KG1 (cell line): Measurements from ENCODE around the gene RBM20.

Source experiments
- DNase-seq: peaks from one replicate; lab custom pipeline; 2025; lab: John Stamatoyannopoulos, UW

The RBM20 gene

DNA sequence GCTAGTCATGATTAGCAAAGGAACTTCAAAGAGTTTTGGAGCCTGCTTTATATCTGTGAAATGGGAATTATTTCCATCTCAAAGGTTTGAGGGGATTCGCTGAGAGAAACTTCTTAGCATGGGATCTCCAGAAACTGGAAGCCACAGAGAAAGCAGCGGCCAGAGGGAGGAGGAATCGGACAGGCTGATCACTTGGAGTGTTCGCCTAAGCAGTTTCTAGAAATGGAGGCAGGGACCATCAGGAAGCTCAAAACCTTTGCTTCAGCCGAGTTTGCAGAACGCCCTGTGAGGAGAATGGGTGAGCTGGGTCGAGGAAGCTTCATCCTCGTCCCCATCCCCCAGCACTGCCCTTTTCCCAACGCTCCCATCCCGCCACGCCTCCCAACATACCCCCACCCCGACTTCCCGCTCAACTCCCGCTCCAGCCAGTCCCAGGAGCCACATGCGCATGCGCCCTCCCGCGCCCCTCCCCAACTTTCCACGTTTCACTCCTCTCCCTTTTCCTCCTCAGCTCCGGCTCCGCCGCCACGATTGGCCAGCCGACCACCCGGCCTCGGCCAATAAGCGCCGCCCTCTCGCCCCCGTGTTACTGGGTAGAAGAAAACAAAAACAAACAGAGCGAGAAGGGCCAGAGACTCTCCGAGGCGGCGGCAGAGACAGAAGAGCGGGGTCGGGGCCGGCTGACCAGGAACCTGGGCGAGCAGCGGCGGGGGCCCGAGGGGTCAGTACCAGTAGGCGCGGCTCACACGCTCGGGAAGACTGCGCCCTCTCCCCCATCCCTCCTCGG lies 227.4 kb downstream of the RBM20 start, which contains the start of gene PDCD4:
TSS of gene PDCD4 (plus strand) at position 631 of the 787 bp plus-strand sequence. CDS start 4,100 bp downstream, outside the sequence.
- DNase-seq, result peak; percentile 90

DNA sequence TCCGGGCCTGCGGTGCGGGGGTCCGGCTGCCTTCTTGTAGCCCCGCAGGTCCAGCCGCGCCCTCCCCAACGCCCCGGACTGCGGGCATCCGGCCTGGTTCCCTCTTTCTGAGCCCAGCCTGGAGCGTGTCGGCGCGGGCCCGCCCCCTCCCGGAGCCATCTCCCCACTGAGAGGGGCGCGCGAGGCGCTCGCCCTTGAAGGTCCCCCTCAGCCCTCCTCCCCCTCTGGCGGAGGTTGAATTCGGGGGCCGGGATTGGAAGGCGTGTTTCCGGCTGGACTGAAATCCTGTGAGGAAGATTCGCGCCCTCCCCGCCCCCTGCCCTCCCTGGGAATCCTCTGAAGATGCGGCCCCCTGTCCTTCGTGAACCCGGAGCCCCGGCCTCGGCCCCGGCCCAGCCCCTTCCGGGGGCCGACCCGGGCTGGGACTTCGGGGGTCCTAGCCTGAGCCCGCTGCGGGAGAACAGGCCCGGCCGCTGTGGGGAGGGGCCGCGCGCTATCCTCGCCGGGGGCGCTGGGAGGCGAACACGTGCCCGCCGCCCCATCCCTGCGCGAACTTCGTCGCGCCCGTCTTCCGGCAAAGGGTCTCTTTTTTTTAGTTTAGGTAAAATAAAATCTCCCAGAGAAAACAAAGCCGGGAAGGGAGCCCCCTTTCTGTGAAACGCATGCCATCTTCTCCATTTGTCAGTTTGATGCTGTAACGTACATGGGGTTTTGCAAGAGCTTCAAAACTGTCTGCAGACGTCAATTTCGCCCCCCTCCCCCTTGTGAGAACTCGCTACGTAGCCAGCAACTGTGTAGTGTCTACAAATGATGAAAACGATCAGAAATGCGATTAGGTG lies 228.2 kb downstream of the RBM20 start:
- peak; percentile 81 for DNase-seq

DNA sequence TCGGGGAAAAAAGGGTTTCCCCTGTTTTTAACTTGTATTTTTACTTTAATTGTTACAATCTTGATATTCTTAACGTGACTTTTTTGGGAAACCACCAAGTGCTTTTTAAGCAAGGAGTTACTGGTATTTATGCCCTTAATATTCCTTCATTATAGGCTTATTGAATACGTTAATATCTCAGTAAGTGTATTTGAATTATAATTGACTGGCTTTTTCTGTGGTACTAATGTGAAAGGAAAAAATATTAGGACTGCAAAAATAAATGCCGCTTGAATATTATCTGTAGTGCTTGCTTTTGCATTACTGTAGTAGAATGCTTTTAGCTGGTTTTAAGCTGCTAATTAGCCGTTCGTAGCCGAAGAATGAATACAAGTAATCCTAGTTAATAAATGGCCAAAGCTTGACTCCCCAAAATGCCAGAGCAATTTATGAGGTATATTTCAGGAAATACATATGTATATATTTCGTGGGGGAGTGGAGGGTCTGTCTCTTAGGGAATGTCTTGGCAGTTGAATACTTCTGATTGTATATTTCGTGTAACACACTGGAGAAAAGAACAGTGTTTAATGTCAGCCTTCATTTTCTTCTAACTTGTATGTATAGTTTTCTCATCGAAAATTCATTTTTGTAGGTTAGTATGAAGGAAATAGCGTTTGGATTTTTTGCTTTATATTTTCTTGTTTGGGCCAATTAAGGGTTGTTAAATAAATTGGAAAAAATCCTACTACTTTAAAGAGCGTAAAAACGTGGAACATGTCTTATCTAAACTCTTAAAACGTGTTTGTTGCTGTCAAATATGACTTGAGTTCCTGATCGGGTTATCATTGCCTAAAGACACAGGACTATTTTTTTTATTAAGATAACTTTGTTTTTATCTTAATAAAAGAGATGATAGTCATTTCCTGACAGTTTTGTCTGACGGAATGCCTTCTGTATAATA lies 229.1 kb downstream of the RBM20 start:
- DNase-seq, result no peak

DNA sequence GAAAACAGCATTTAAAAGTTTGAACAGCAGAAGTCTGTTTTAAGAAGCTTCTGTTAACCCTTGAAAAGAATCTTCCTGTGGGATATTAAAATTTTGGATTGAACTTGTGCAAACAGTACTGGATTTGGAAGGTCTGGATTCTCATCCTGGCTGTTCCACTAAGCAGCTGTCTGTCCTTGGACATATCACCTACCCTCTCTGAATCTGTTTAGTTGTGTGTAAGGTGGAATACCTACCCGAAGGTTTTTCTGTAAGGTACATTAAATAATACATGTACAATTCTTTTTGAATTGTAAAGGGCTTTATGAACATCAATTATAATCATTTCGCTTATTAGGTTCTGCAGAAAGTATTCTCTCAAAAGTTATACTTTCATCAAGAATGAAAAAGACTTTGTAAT lies 229.8 kb downstream of the RBM20 start:
- no peak for DNase-seq

DNA sequence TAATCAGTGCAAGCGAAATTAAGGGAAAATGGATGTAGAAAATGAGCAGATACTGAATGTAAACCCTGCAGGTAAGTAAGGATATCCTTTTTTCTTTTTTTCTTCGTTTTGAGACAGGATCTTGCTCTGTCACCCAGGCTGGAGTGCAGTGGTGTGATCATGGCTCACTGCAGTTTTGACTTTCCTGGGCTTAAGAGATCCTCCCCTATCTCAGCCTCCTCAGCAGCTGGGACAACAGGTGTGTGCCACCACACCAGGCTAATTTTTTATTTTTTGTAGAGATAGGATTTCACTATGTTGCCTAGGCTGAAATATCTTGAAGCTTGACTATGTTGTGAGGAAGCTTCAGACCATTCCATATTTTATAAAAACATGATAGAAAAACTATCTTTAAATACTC lies 231.9 kb downstream of the RBM20 start:
- DNase-seq, result no peak

DNA sequence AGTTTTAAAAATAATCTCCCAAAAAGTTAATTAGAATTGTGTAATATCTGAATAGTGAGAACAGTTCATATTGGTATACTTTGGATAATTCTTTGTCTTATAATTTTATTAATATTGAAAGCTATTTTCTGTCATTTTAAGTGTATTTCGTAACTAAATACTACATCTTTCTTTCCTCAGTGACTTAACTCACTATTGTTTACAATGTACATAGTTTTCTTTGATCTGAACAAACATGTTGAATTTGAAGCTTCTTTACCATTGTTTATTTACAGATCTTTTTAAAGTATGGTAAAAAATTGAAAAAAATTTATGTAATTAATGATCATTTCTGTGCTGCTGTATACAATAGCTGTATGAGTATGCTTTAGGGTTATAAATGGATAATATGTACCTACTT lies 232.7 kb downstream of the RBM20 start:
- DNase-seq, result no peak

DNA sequence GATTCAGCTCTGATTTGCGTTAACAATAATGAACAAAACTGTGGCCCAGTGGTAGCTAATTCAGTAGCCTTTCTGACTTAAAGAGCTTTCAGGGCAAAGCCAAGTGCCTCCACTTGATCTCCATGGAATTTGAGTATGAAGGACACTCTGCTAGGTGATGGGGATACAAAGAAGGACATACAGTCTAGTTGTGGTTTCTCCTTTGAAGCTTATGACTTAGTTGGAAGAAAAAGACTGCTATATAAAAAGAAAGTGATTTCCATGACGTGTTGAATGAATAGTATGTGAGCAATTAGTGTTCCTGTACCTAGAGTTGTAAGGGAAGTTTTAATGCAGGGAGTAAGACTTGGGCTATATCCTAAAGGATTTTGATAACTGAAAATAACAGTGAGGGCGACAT lies 235.9 kb downstream of the RBM20 start:
- no peak for DNase-seq

DNA sequence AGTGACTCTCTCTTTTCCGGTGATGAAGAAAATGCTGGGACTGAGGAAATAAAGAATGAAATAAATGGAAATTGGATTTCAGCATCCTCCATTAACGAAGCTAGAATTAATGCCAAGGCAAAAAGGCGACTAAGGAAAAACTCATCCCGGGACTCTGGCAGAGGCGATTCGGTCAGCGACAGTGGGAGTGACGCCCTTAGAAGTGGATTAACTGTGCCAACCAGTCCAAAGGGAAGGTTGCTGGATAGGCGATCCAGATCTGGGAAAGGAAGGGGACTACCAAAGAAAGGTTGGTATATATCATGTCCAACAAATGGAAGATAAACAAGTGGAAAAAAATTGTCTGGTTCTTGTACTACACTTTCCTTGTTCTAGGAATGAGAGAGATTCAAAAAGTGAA lies 237.1 kb downstream of the RBM20 start:
- no peak for DNase-seq

DNA sequence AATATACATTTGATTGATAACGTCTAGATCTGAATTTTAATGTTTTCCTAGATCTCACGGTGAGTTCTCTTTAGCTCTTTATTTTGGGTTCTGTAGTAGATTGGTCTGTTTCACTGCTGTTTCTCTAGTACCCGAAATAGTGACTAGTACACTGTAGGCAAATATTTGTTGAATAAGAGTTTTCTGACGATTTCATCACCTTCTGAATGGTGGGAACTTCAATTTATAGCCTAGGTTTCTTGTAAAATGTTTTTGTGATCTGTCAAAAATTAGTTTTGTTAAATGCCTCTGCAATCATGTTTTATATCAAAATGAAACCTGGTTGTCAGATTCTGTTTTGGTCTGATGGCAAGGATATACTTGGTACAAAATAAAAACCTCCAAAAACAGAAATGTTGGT lies 237.8 kb downstream of the RBM20 start:
- no peak for DNase-seq

DNA sequence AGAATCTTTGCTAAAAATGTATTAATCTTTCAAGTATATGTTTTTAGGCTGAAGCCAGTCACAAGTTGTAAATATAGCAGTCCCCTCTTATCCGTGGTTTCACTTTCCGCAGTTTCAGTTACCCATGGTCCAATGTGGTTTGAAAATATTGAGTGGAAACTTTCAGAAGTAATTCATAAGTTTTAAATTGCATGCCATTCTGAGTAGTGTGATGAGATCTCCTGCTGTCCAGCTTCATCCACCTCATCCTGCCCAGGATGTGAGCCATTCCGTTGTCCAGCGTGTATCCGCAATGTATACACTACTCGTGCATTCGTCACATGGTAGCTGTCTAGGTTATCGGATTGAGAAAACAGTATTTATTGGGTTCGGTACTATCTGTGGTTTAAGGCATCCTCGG lies 239.8 kb downstream of the RBM20 start:
- no peak for DNase-seq

DNA sequence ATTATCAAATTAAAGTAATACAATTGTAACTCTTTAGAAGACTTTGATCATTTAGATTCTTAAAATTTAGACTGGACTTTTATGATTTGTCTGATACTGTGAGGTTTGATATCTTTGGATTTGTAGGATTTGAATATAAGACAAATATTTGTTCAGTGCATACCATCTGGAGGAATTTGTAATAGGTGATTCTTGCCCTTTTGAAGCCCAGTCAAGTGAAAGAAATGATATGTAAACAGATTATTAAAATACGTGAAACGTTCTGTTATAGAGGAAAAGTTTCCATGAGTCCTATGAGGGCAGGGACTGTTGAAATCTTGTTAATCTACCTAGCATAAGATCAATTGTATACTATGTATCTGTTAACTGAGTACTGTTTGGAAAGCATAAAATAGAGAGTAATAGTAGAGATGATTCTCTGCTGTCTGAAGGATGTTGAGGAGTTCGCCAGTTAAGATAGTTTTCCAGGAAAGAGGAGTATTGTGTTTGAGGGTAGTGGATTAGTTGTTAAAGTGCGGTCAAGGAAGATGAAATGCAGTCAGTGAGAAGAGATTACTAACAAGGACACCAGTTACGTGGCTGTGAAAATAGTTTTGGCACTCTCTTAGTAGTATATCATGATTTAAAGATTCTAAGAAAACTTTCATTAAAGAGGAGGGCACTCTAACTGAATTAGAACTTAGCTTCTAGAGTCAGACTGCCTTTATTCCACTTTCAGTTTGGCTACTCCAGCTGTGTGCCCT lies 242.0 kb downstream of the RBM20 start:
- no peak for DNase-seq

DNA sequence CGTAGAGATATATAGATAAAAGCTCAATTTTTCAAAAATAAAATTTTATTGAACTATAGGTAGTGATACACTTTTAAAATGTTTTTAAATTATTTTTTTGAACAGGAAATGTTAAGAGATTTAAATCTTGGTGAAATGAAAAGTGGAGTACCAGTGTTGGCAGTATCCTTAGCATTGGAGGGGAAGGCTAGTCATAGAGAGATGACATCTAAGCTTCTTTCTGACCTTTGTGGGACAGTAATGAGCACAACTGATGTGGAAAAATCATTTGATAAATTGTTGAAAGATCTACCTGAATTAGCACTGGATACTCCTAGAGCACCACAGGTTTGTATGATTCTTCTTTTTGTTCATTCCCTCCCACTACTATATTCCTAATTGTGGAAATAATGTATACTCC lies 243.4 kb downstream of the RBM20 start:
- no peak for DNase-seq
